Gastroesophageal sphincter (tissue), 3 donors: ENCODE data around the gene MAGEA8.

Experiments used
- EP300 ChIP-seq: sonication (generic); formaldehyde crosslinking; IDR thresholded peaks from one replicate; pipeline ENCODE4 v1.6.1; 2017; ENCODE audit warnings: antibody characterized with exemption, mild to moderate bottlenecking
- TF ChIP-seq, protein P1 (sequence below), 4 experiments: fragments of 200-600 bp in 2 of 4; fragments of 450-650 bp in 2 of 4; sonication (generic) in 1 of 4; IDR thresholded peaks; one replicate each; pipeline ENCODE4 v1.5.1; 2017 to 2019; ENCODE audit warnings: antibody characterized with exemption in 4 of 4, mild to moderate bottlenecking in 2 of 4, moderate library complexity in 2 of 4

DNA sequence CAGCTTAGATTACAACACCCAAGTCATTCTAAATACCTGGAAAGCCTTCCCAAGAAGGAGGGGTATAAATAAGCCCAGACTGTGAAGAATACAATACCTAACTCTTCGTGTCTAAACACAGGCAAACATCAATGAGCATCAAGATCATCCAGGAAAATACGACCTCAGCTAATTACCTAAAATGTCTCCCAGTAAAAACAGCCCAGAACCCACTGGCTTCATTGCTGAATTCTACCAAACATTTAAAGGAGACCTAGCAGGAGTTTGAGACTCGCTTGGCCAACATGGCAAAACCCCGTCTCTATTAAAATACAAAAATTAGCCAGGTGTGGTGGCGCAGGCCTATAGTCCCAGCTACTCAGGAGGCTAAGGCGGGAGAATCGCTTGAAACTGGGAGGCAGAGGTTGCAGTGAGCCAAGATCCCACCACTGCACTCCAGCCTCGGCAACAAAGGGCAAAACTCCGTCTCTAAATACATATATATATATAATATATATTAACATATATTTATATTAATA lies 29.3 kb downstream of the MAGEA8 start:
- TF ChIP-seq EP300: no peak
- TF ChIP-seq, protein P1, sequence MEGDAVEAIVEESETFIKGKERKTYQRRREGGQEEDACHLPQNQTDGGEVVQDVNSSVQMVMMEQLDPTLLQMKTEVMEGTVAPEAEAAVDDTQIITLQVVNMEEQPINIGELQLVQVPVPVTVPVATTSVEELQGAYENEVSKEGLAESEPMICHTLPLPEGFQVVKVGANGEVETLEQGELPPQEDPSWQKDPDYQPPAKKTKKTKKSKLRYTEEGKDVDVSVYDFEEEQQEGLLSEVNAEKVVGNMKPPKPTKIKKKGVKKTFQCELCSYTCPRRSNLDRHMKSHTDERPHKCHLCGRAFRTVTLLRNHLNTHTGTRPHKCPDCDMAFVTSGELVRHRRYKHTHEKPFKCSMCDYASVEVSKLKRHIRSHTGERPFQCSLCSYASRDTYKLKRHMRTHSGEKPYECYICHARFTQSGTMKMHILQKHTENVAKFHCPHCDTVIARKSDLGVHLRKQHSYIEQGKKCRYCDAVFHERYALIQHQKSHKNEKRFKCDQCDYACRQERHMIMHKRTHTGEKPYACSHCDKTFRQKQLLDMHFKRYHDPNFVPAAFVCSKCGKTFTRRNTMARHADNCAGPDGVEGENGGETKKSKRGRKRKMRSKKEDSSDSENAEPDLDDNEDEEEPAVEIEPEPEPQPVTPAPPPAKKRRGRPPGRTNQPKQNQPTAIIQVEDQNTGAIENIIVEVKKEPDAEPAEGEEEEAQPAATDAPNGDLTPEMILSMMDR (IDR thresholded peaks at IDR 0.05): no peak
